Smooth muscle cell (in vitro differentiated cells): ENCODE measurements around the gene PEMT. TPM values are rescaled to one million over a fixed set of nuclear protein-coding genes. Genes with fewer than 3 reads are reported as not detected.

Experiments used
- DNase-seq: peaks from one replicate; lab custom pipeline; 2025; ENCODE audit not compliant: unreplicated experiment; lab: John Stamatoyannopoulos, UW
- H2AFZ ChIP-seq: fragments of 200-600 bp; sonication (generic); 2 replicates; pipeline ENCODE4 v1.6.0; 2016; ENCODE audit warnings: antibody characterized with exemption, low read depth, mild to moderate bottlenecking
- H3F3A ChIP-seq: fragments of 200-600 bp; sonication (generic); 2 replicates; pipeline ENCODE4 v1.6.0; 2017; ENCODE audit warnings: antibody characterized with exemption, low read depth
- H3K27ac ChIP-seq: fragments of 200-600 bp; sonication (generic); 2 replicates; pipeline ENCODE4 v1.5.1; 2016; ENCODE audit warnings: low read depth, mild to moderate bottlenecking
- H3K27me3 ChIP-seq: fragments of 200-600 bp; sonication (generic); 2 replicates; pipeline ENCODE4 v1.6.1; 2016; ENCODE audit warnings: low read depth, mild to moderate bottlenecking
- H3K36me3 ChIP-seq: fragments of 200-600 bp; sonication (generic); 2 replicates; pipeline ENCODE4 v1.5.1; 2016; ENCODE audit warnings: low read depth
- H3K4me1 ChIP-seq: fragments of 200-600 bp; sonication (generic); 2 replicates; pipeline ENCODE4 v1.5.1; 2016; ENCODE audit warnings: low read depth
- H3K4me2 ChIP-seq: fragments of 200-600 bp; sonication (generic); 2 replicates; pipeline ENCODE4 v1.6.0; 2016; ENCODE audit warnings: mild to moderate bottlenecking
- H3K4me3 ChIP-seq: fragments of 200-600 bp; sonication (generic); 2 replicates; pipeline ENCODE4 v1.5.1; 2016; ENCODE audit warnings: mild to moderate bottlenecking
- H3K79me2 ChIP-seq: fragments of 200-600 bp; sonication (generic); 2 replicates; pipeline ENCODE4 v1.6.0; 2016; ENCODE audit warnings: low read depth, mild to moderate bottlenecking
- H3K9ac ChIP-seq: fragments of 200-600 bp; sonication (generic); 2 replicates; pipeline ENCODE4 v1.6.0; 2016; ENCODE audit warnings: low read depth
- H3K9me3 ChIP-seq: fragments of 200-600 bp; sonication (generic); replicated peaks from 2 replicates; pipeline ENCODE4 v1.5.1; 2016; ENCODE audit warnings: low read depth
- H4K20me1 ChIP-seq: fragments of 200-600 bp; sonication (generic); 2 replicates; pipeline ENCODE4 v1.6.0; 2016; ENCODE audit warnings: low read depth
- CTCF ChIP-seq: fragments of 200-600 bp; sonication (generic); IDR thresholded peaks from 2 replicates; pipeline ENCODE4 v1.5.1; 2017; ENCODE audit warnings: borderline replicate concordance, mild to moderate bottlenecking, antibody characterized with exemption; ENCODE audit not compliant: insufficient read depth, poor library complexity, severe bottlenecking
- WGBS: methylation state at CpG from one replicate; pipeline ENCODE4 v1.1.7; 2016; ENCODE audit warnings: low lambda C conversion rate; 5-methylcytosine and 5-hydroxymethylcytosine counted together
- polyA plus RNA-seq: library from polyadenylated mRNA; unstranded; fragments of >200 nt; fragmentation: Nextera tagmentation; extraction: Ambion mirVana; gene quantifications from 2 replicates; pipeline ENCODE4 v1.2.1, GENCODE V29; 2016
- total RNA-seq: library from RNA; depleted of rRNA; stranded (reverse); fragments of >200 nt; gene quantifications from 2 replicates; pipeline ENCODE4 v1.2.3, GENCODE V29; 2014

PEMT gene
- total and polyA plus RNA-seq, 2 experiments from 2014 or later = 43.8 to 69.9 TPM

- no peak for DNase-seq
- WGBS = 93% methylated on average over 16 of the region's 16 CpGs
These were observed 44.9 kb downstream of the PEMT start for GRCh38 chr17:17546399-17547185.

GRCh38 chr17:17545984-17546383 lies 45.5 kb downstream of the PEMT start:
- no peak overlapping the region for H3K4me3 ChIP-seq
- no peak overlapping the region for H3K9ac ChIP-seq
- H2AFZ ChIP-seq = no peak overlapping the region
- WGBS = 96% methylated on average over 7 of the region's 7 CpGs
- H3K4me1 ChIP-seq = peaks cover 2% of the 10 kb centered on the region
- no peaks in the 10 kb centered on the region for H3K79me2 ChIP-seq
- H3K9me3 ChIP-seq = no peaks in the 10 kb centered on the region
- DNase-seq = no peak
- no peaks in the 10 kb centered on the region for H3K27me3 ChIP-seq
- H4K20me1 ChIP-seq = no peaks in the 10 kb centered on the region
- H3F3A ChIP-seq = no peaks in the 10 kb centered on the region
- no peaks in the 10 kb centered on the region for H3K36me3 ChIP-seq
- no peak overlapping the region for H3K27ac ChIP-seq
- TF ChIP-seq CTCF = no peak
- H3K4me2 ChIP-seq = no peak overlapping the region

More at GRCh38 chr17:17546399-17547185, 44.9 kb downstream of the PEMT start:
- no peaks in the 10 kb centered on the region for H3K9me3 ChIP-seq
- H3K4me2 ChIP-seq = no peak overlapping the region
- no peaks in the 10 kb centered on the region for H3K79me2 ChIP-seq
- no peaks in the 10 kb centered on the region for H4K20me1 ChIP-seq
- H3K27me3 ChIP-seq = no peaks in the 10 kb centered on the region
- no peak overlapping the region for H3K27ac ChIP-seq
- peaks cover 9% of the 10 kb centered on the region for H3K4me1 ChIP-seq
- H2AFZ ChIP-seq = no peak overlapping the region
- no peak overlapping the region for H3K4me3 ChIP-seq
- no peaks in the 10 kb centered on the region for H3K36me3 ChIP-seq
- TF ChIP-seq CTCF = no peak
- H3K9ac ChIP-seq = no peak overlapping the region
- H3F3A ChIP-seq = no peaks in the 10 kb centered on the region

- Histone ChIP-seq H3K9ac (no peak overlapping the region), H3K79me2 (no peaks in the 10 kb centered on the region), H3K27ac (no peak overlapping the region), H4K20me1 (no peaks in the 10 kb centered on the region), H2AFZ (no peak overlapping the region), H3K4me2 (peak overlapping the region; percentile 23), H3F3A (no peaks in the 10 kb centered on the region), H3K27me3 (no peaks in the 10 kb centered on the region), H3K4me1 (no peaks in the 10 kb centered on the region), H3K9me3 (no peaks in the 10 kb centered on the region), H3K36me3 (no peaks in the 10 kb centered on the region), H3K4me3 (no peak overlapping the region)
- 78% methylated on average over 20 of the region's 20 CpGs for WGBS
- no peak for DNase-seq
- no peak for TF ChIP-seq CTCF
These were observed 46.3 kb downstream of the PEMT start for GRCh38 chr17:17545031-17545820.
